Activated naive CD4-positive, alpha-beta T cell treated with anti-CD3 and anti-CD28 coated beads for 36 hours (primary cell): ENCODE results near the gene UBE2H. TPM values are rescaled to one million over a fixed set of nuclear protein-coding genes. Genes with fewer than 3 reads are reported as not detected.

ENCODE experiments used
- CTCF ChIA-PET: fragments of 350-600 bp; sonication (Branson Sonifier 250); formaldehyde crosslinking; loops from one replicate; lab custom pipeline; 2021; ENCODE audit warnings: antibody characterized with exemption; lab: Charles Lee
- DNase-seq: peaks from one replicate; pipeline ENCODE4 v3.0.0-alpha.2; 2020
- H3K27ac Mint-ChIP-seq: one replicate; pipeline ENCODE4 v1.8.0; 2021; ENCODE audit warnings: mild to moderate bottlenecking, mixed read lengths
- H3K27me3 Mint-ChIP-seq: one replicate; pipeline ENCODE4 v1.8.0; 2021; ENCODE audit warnings: low read depth, mixed read lengths
- H3K36me3 Mint-ChIP-seq: one replicate; pipeline ENCODE4 v1.8.0; 2021; ENCODE audit warnings: low read depth, mixed read lengths
- H3K4me1 Mint-ChIP-seq: one replicate; pipeline ENCODE4 v1.8.0; 2021; ENCODE audit warnings: low read depth, mixed read lengths
- H3K4me3 Mint-ChIP-seq: one replicate; pipeline ENCODE4 v1.8.0; 2021; ENCODE audit warnings: mild to moderate bottlenecking, moderate library complexity, mixed read lengths
- H3K9me3 Mint-ChIP-seq: one replicate; pipeline ENCODE4 v1.8.0; 2021; ENCODE audit warnings: mixed read lengths
- intact Hi-C: fragments of 100-400 bp; cut with micrococcal nuclease; formaldehyde crosslinking; loops from one replicate; pipeline ENCODE4 v1.15.1; 2023
- total RNA-seq, 2 experiments: library from RNA; stranded (reverse); gene quantifications; one replicate each; pipeline ENCODE4 v1.2.3, GENCODE V29; 2021

UBE2H gene
- 10 to 100 TPM; 33.4 to 37.6 TPM for total RNA-seq

DNA sequence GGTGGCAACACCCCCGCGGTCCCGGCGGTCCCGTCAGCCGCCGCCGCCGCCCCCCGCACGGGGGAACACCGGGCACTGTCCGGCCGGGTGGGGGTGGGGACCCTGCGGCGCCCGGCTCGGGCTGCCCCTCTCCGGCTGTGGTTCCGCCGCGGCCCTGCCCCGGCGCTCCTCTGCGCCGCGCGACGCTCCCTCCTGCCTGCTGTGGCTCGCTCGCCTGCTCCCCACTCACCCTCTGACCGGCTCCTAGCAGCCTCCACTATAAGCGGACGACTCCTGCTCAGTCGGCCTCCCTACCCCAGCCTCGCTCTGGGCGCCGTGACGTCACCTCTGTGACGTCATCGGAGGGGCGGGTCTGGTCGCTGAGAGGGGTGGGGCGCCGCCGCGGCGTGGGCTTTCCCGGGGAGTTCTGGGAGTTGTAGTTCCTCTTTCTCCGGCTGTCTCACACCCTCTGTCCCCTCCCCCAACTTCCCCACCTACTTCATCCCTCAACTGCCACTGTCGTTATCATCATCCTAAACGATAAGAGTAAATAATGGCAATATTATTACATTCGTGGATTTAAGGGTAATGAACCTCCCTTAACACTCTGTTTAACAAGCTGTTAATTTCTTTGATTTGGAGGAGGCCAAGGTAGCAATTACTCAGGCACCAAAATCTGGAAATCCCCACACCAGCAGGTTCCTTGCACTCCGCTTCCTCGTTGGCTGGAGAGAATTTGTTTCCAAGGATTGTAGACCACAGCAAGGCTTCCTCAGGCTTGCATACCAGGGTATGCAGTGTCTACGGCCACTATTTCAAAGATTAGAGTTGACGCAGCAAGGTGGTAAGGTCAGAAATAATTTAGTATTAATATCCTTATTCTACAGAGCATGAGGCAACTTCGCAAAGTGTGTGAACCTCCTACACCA lies at the start of gene UBE2H:
Gene UBE2H (minus strand): TSS at position 308 of the 908 bp plus-strand sequence. CDS start 405 bp downstream, outside the sequence.
- Mint-ChIP-seq H3K36me3 (peaks cover 2% of the 10 kb centered on the region), H3K4me3 (peak within 1 kb of the TSS; percentile 99), H3K9me3 (no peaks in the 10 kb centered on the region), H3K27ac (peak within 1 kb of the TSS; percentile 96), H3K27me3 (no peaks in the 10 kb centered on the region), H3K4me1 (peaks cover 4% of the 10 kb centered on the region)
- CTCF ChIA-PET: interaction anchor here (0.6 kb wide), 1 partner anchor 894 kb away, joined by 4 read pairs; no protein-coding TSS in a partner anchor
- peak; percentile 91 for DNase-seq
- intact Hi-C loops: loop anchor here (1.0 to 10.0 kb wide), 7 partner anchors 117 to 1059 kb away; partner anchors contain the start of genes AHCYL2, CEP41 and KLHDC10

GRCh38 chr7:129998446-129998845 lies 45.7 kb upstream of the UBE2H start:
- no peaks in the 10 kb centered on the region for H3K36me3 Mint-ChIP-seq
- no peaks in the 10 kb centered on the region for H3K9me3 Mint-ChIP-seq
- no peaks in the 10 kb centered on the region for H3K4me1 Mint-ChIP-seq
- H3K4me3 Mint-ChIP-seq: no peak overlapping the region
- no peak for DNase-seq
- H3K27me3 Mint-ChIP-seq: no peaks in the 10 kb centered on the region
- intact Hi-C loops: no loop called here
- H3K27ac Mint-ChIP-seq: no peak overlapping the region
- CTCF ChIA-PET: no interaction called here

- no peak for DNase-seq
- H3K27me3 Mint-ChIP-seq: no peaks in the 10 kb centered on the region
- CTCF ChIA-PET: no interaction called here
- intact Hi-C loops: no loop called here
- H3K36me3 Mint-ChIP-seq: no peaks in the 10 kb centered on the region
- no peaks in the 10 kb centered on the region for H3K4me1 Mint-ChIP-seq
- no peaks in the 10 kb centered on the region for H3K9me3 Mint-ChIP-seq
- no peak overlapping the region for H3K27ac Mint-ChIP-seq
- H3K4me3 Mint-ChIP-seq: no peak overlapping the region
Measured at GRCh38 chr7:129997285-129997684, 44.5 kb upstream of the UBE2H start.

DNA sequence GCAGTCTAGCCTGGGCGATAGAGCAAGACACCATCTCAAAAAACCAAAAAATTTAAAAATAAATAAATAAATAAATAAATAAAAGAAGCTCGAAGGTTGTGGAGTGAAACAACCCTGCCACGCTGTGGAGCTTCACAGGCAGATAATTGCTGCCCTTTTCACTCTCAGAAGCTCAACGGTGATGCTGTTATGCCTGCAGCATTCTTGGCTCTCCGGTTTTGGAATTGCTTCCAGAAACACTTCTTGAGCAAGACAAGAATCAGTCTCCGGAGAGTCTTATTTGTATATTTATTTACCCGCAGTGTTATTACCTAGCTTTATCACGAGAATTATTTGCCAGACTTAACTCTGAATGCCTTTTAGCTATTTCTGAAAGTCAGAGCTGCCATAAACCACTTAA lies 40.5 kb upstream of the UBE2H start:
- no peak overlapping the region for H3K4me3 Mint-ChIP-seq
- CTCF ChIA-PET: no interaction called here
- H3K36me3 Mint-ChIP-seq: no peaks in the 10 kb centered on the region
- no peak overlapping the region for H3K27ac Mint-ChIP-seq
- no peak for DNase-seq
- intact Hi-C loops: no loop called here
- H3K27me3 Mint-ChIP-seq: no peaks in the 10 kb centered on the region
- H3K9me3 Mint-ChIP-seq: no peaks in the 10 kb centered on the region
- H3K4me1 Mint-ChIP-seq: peaks cover 13% of the 10 kb centered on the region

GRCh38 chr7:129990403-129991192 lies 37.8 kb upstream of the UBE2H start:
- intact Hi-C loops: no loop called here
- no peak overlapping the region for H3K4me3 Mint-ChIP-seq
- H3K4me1 Mint-ChIP-seq: peaks cover 13% of the 10 kb centered on the region
- no peaks in the 10 kb centered on the region for H3K36me3 Mint-ChIP-seq
- H3K27me3 Mint-ChIP-seq: no peaks in the 10 kb centered on the region
- no peak for DNase-seq
- CTCF ChIA-PET: interaction anchor here (0.7 to 1.0 kb wide), 2 partner anchors 166 to 267 kb away, joined by 3 read pairs; no protein-coding TSS in a partner anchor
- H3K27ac Mint-ChIP-seq: no peak overlapping the region
- no peaks in the 10 kb centered on the region for H3K9me3 Mint-ChIP-seq

- no peaks in the 10 kb centered on the region for H3K27me3 Mint-ChIP-seq
- H3K4me1 Mint-ChIP-seq: peaks cover 13% of the 10 kb centered on the region
- no peaks in the 10 kb centered on the region for H3K36me3 Mint-ChIP-seq
- CTCF ChIA-PET: no interaction called here
- intact Hi-C loops: loop anchor here (1.0 to 5.0 kb wide), 3 partner anchors 21 to 82 kb away; no protein-coding TSS in a partner anchor
- H3K27ac Mint-ChIP-seq: no peak overlapping the region
- peak; percentile 90 for DNase-seq
- no peak overlapping the region for H3K4me3 Mint-ChIP-seq
- H3K9me3 Mint-ChIP-seq: no peaks in the 10 kb centered on the region
Measured at GRCh38 chr7:129989466-129989865, 36.7 kb upstream of the UBE2H start.

GRCh38 chr7:129986600-129986999 lies 33.8 kb upstream of the UBE2H start:
- CTCF ChIA-PET: interaction anchor here (1.0 to 1.6 kb wide), 2 partner anchors 23 to 161 kb away, joined by 3 read pairs; no protein-coding TSS in a partner anchor
- H3K4me1 Mint-ChIP-seq: peaks cover 13% of the 10 kb centered on the region
- no peaks in the 10 kb centered on the region for H3K27me3 Mint-ChIP-seq
- DNase-seq: no peak
- intact Hi-C loops: loop anchor here (5.0 kb wide), 1 partner anchor 79 kb away; no protein-coding TSS in a partner anchor
- no peaks in the 10 kb centered on the region for H3K9me3 Mint-ChIP-seq
- no peak overlapping the region for H3K4me3 Mint-ChIP-seq
- no peaks in the 10 kb centered on the region for H3K36me3 Mint-ChIP-seq
- H3K27ac Mint-ChIP-seq: no peak overlapping the region

- Mint-ChIP-seq H3K27me3 (no peaks in the 10 kb centered on the region), H3K4me3 (no peak overlapping the region), H3K9me3 (no peaks in the 10 kb centered on the region), H3K4me1 (peaks cover under 1% of the 10 kb centered on the region), H3K36me3 (no peaks in the 10 kb centered on the region), H3K27ac (no peak overlapping the region)
- no peak for DNase-seq
- intact Hi-C loops: no loop called here
- CTCF ChIA-PET: interaction anchor here (0.6 to 1.2 kb wide), 2 partner anchors 33 to 125 kb away, joined by 3 to 4 read pairs; no protein-coding TSS in a partner anchor
Measured at GRCh38 chr7:129980667-129981066, 27.9 kb upstream of the UBE2H start.

DNA sequence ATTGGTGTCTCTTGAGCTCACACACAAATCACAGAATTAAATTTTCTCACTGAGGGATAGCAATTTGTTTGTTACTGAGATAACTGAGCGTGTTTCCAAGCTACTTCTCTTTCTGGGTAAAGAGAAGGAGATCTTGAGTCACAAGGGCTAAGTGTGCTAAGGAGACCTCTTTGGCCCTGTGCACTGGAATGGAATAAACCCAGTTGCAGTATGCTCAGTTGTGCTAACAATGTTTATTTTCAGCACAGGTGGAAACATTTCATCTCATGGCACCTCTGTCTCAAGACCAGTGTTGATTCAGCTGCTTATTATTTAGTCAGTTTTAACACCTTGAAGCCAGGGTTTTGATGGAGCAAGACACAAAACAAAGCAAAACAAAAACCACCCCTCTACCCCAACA lies 22.5 kb upstream of the UBE2H start:
- DNase-seq: no peak
- Mint-ChIP-seq H3K4me3 (no peak overlapping the region), H3K4me1 (peaks cover 1% of the 10 kb centered on the region), H3K36me3 (no peaks in the 10 kb centered on the region), H3K9me3 (no peaks in the 10 kb centered on the region), H3K27ac (no peak overlapping the region), H3K27me3 (no peaks in the 10 kb centered on the region)
- intact Hi-C loops: no loop called here
- CTCF ChIA-PET: no interaction called here

DNA sequence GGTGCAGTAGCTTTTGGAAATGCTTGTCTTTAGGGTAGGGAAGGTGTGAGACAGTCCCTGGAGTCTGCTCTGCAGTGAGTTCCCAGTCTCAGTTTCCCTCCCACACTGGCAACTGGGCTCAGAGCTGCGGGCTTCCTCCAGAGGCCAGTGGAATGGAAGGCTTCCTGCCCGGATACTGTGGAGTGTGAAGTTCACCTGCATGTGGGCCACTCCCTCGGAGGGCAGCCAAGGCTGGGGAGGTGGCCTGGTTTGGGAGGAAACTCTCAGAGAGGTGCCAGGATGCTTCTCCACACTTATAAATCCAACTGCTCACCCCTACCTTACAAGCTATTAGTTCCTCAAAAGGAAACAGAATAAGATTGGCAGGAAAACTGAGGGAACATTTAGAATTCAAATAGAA lies 18.1 kb upstream of the UBE2H start:
- peaks cover 1% of the 10 kb centered on the region for H3K4me1 Mint-ChIP-seq
- H3K27me3 Mint-ChIP-seq: no peaks in the 10 kb centered on the region
- CTCF ChIA-PET: no interaction called here
- H3K27ac Mint-ChIP-seq: no peak overlapping the region
- H3K4me3 Mint-ChIP-seq: no peak overlapping the region
- intact Hi-C loops: no loop called here
- H3K36me3 Mint-ChIP-seq: no peaks in the 10 kb centered on the region
- no peak for DNase-seq
- no peaks in the 10 kb centered on the region for H3K9me3 Mint-ChIP-seq

GRCh38 chr7:129969881-129970446 lies 17.2 kb upstream of the UBE2H start:
- Mint-ChIP-seq H3K9me3 (no peaks in the 10 kb centered on the region), H3K27me3 (no peaks in the 10 kb centered on the region), H3K36me3 (no peaks in the 10 kb centered on the region), H3K4me1 (no peaks in the 10 kb centered on the region), H3K27ac (no peak overlapping the region), H3K4me3 (no peak overlapping the region)
- intact Hi-C loops: no loop called here
- CTCF ChIA-PET: no interaction called here
- no peak for DNase-seq
